Epithelial cell of esophagus (primary cell): ENCODE results near the gene BEND7.

Experiments used
- DNase-seq: peaks from one replicate; pipeline ENCODE4 v3.0.0; 2010; ENCODE audit warnings: low read depth
- H3K4me3 ChIP-seq: 2 replicates; pipeline ENCODE4 v1.5.1; 2011; ENCODE audit warnings: mild to moderate bottlenecking, low read length, control low read depth
- CTCF ChIP-seq: IDR thresholded peaks from 2 replicates; pipeline ENCODE4 v1.5.1; 2011; ENCODE audit warnings: low read depth, mild to moderate bottlenecking, low read length, control low read depth, inconsistent platforms; ENCODE audit not compliant: insufficient read depth; ENCODE audit errors: missing control alignments

BEND7 gene

DNA sequence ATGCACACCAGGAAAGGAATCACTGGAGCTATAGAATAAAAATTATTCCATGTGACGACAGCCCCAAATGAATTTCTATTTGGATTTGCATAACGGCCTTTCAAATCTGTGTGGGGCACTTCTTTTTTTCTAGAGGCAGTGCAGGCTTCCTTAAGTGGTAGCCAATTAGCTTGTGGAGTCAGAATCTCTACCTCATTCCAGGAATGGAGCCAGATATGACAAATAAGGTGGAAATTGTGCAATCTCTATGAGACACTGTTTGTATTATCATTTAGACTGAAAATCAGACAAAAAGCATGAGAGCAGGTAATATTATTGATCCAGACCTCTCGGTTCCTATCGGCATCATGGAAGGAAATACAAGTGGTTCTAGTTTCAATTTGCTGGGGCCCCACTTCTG is 78.7 kb downstream of the BEND7 start:
- no peak for TF ChIP-seq CTCF
- no peak overlapping the region for H3K4me3 ChIP-seq
- DNase-seq = peak; percentile 90

- peak; percentile 78 for DNase-seq
- no peak overlapping the region for H3K4me3 ChIP-seq
- no peak for TF ChIP-seq CTCF
Observed at GRCh38 chr10:13449296-13449695, 79.5 kb downstream of the BEND7 start.

DNA sequence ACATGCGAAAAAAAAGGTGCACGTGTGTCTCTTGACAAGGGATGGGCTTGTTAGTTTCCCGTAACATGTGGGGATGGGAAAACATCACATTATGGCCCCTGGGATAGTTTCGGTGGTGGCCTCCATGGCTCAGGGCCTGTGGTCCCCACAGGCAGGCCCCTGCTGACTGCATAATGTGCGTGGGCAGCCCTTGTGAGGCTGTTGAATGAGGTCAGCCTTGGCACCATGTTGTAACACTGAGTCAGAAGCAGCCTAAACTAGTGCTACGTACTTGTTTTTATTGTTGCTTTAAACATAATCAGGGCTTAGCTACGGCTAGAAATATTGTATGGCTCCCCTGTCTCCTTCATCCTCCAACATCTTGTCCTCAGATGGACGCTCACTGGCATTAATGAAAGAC is 80.6 kb downstream of the BEND7 start:
- H3K4me3 ChIP-seq = no peak overlapping the region
- no peak for TF ChIP-seq CTCF
- peak; percentile 59 for DNase-seq

- no peak for TF ChIP-seq CTCF
- DNase-seq = no peak
- no peak overlapping the region for H3K4me3 ChIP-seq
Observed at GRCh38 chr10:13445656-13446400, 83.0 kb downstream of the BEND7 start.

DNA sequence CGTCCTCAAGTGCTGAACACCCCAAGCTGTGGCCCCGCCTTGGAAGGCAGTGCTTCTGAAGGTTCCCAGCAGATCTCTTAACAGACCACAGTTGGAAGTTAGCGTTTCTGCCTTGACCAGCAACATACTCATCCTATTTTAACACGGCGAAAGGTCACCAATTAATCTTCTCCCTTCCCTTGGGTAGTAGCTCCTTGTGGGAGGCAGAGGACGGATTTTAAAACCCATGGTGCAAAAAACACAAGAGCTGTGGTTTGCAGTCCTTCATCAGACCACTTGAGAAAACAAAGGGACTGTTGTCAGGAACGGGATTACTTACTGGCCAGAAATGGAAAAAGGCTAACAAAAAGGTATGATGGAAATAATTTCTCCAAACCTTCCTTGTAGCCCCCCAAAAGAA is 87.3 kb downstream of the BEND7 start:
- TF ChIP-seq CTCF = no peak
- DNase-seq = no peak
- no peak overlapping the region for H3K4me3 ChIP-seq

DNA sequence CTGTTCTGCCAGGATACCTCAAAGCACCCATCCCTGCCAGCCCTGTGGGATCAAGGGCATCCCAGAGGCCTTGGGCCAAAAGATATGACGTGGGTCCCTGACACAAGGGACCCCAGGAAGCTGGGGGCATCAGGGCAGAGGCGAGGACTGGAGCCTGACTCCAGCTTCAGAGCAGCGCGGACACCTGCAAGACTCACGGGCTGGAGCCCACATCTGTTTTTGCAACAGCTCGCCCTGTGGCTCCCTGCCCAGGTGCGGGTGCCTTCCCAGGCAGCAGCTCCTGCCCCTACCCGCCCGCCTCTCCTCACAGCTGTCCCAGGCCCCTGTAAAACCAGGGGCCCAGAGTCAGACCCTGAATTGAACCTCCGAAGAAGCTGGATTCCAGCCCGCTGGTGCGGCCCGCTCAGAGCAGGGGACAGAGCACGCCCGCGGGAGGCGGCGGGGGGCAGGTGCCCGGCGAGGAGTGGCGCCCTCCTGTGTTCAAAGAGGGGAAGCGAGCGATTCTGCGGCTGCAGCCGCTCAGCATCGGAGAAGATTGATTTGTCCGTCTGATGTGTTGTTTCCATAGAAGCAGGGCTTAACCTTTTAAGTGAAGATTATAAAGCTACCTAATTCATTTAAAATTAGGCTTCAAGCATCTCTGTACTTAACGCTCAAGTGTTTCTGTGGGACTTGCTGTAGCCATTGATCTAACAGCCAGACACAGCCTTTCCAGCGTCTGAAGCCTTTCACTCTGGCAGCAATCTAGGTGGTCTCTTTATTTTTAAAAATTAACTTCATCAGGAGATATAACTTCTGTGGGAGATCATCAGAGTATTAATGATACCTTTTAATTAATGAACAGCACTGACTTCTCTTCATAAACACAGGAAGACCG is 88.4 kb downstream of the BEND7 start:
- peak overlapping the region; percentile 36 for H3K4me3 ChIP-seq
- peak; percentile 80 for TF ChIP-seq CTCF
- peak; percentile 49 for DNase-seq
